ENCODE measurements around the gene KDF1. TPM values are rescaled to one million over a fixed set of nuclear protein-coding genes. Genes with fewer than 3 reads are reported as not detected.

Gene KDF1
- total and polyA plus RNA-seq, 8 donors = 2.9 to 21.6 (median 14.0) TPM

GRCh38 chr1:26942656-26943055, 17.6 kb downstream of the KDF1 start:
- Histone ChIP-seq H3K36me3 (peaks cover 54 to 97% (median 79%) of the 10 kb centered on the region in 4 donors), H3K9me3 (no peaks in the 10 kb centered on the region), H3K4me1 (peaks cover 0 to 16% (median 6%) of the 10 kb centered on the region in 4 donors), H3K27ac (no peak overlapping the region), H3K4me3 (no peak overlapping the region), H3K27me3 (no peaks in the 10 kb centered on the region)
- no peak for DNase-seq
- intact Hi-C loops (cut with DNase I; ENCODE audit: low total_unique reads) = no loop called here
- TF ChIP-seq POLR2AphosphoS5 (IDR thresholded peaks at IDR 0.05) = no peak
- TF ChIP-seq POLR2A (IDR thresholded peaks at IDR 0.05) = no peak
- no peak for TF ChIP-seq CTCF (IDR thresholded peaks at IDR 0.05)
- no peak for TF ChIP-seq EP300 (IDR thresholded peaks at IDR 0.05)
- WGBS, 5 donors = 92 to 96% (median 94%) methylated on average over 12 of the region's 12 CpGs

- H3K27ac ChIP-seq = no peak overlapping the region
- no peaks in the 10 kb centered on the region for H3K9me3 ChIP-seq
- no peak for DNase-seq
- TF ChIP-seq CTCF (IDR thresholded peaks at IDR 0.05) = no peak
- TF ChIP-seq EP300 (IDR thresholded peaks at IDR 0.05) = no peak
- TF ChIP-seq POLR2AphosphoS5 (IDR thresholded peaks at IDR 0.05) = no peak
- TF ChIP-seq POLR2A (IDR thresholded peaks at IDR 0.05) = no peak
- intact Hi-C loops (cut with DNase I; ENCODE audit: low total_unique reads) = no loop called here
- H3K27me3 ChIP-seq = no peaks in the 10 kb centered on the region
- no peak overlapping the region for H3K4me3 ChIP-seq
- peaks cover 57 to 97% (median 79%) of the 10 kb centered on the region in 4 donors for H3K36me3 ChIP-seq
- peaks cover 0 to 16% (median 6%) of the 10 kb centered on the region in 4 donors for H3K4me1 ChIP-seq
- 75 to 89% (median 81%) methylated on average over 10 of the region's 10 CpGs for WGBS, 5 donors
These were observed 19.0 kb downstream of the KDF1 start for GRCh38 chr1:26941311-26941710.

- Histone ChIP-seq H3K9me3 (no peaks in the 10 kb centered on the region), H3K4me3 (no peak overlapping the region), H3K36me3 (peaks cover 44 to 91% (median 74%) of the 10 kb centered on the region in 4 donors), H3K27me3 (no peaks in the 10 kb centered on the region), H3K4me1 (peaks cover 0 to 7% (median 3%) of the 10 kb centered on the region in 4 donors), H3K27ac (no peak overlapping the region)
- intact Hi-C loops (cut with DNase I; ENCODE audit: low total_unique reads) = no loop called here
- TF ChIP-seq CTCF (IDR thresholded peaks at IDR 0.05) = no peak
- no peak for TF ChIP-seq POLR2AphosphoS5 (IDR thresholded peaks at IDR 0.05)
- TF ChIP-seq EP300 (IDR thresholded peaks at IDR 0.05) = no peak
- DNase-seq = no peak
- 80 to 92% (median 83%) methylated on average over 2 of the region's 2 CpGs for WGBS, 5 donors
These were observed 21.6 kb downstream of the KDF1 start for GRCh38 chr1:26938659-26939025.

- intact Hi-C loops (cut with DNase I; ENCODE audit: low total_unique reads) = no loop called here
- peaks cover 42 to 91% (median 74%) of the 10 kb centered on the region in 4 donors for H3K36me3 ChIP-seq
- H3K27me3 ChIP-seq = no peaks in the 10 kb centered on the region
- DNase-seq = no peak
- TF ChIP-seq POLR2AphosphoS5 (IDR thresholded peaks at IDR 0.05) = no peak
- no peak for TF ChIP-seq CTCF (IDR thresholded peaks at IDR 0.05)
- TF ChIP-seq POLR2A (IDR thresholded peaks at IDR 0.05) = no peak
- TF ChIP-seq EP300 (IDR thresholded peaks at IDR 0.05) = no peak
- WGBS, 5 donors = 80 to 96% (median 87%) methylated on average over 2 to 4 of the region's 4 CpGs
- H3K4me3 ChIP-seq = no peak overlapping the region
- peaks cover 0 to 7% (median 3%) of the 10 kb centered on the region in 4 donors for H3K4me1 ChIP-seq
- H3K27ac ChIP-seq = peak overlapping the region in 1 of 5 donors; percentile 5
- no peaks in the 10 kb centered on the region for H3K9me3 ChIP-seq
These were observed 22.1 kb downstream of the KDF1 start for GRCh38 chr1:26938004-26938658.

Data from stomach (tissue), 9 donors.